NCI-H460 (cell line): ENCODE data around the gene SNIP1. TPM values are rescaled to one million over a fixed set of nuclear protein-coding genes. Genes with fewer than 3 reads are reported as not detected.

Experiments
- small RNA-seq, 2 experiments: library from RNA; depleted of rRNA; stranded (forward); fragments of <200 nt; gene quantifications; one replicate each; pipeline ENCODE3, GENCODE V24; 2014
- total RNA-seq: library from RNA; depleted of rRNA; stranded (reverse); fragments of >200 nt; shearing (Covaris generic); gene quantifications from 2 replicates; pipeline ENCODE4 v1.2.3, GENCODE V29; 2014; rRNA removed

SNIP1 gene
- total RNA-seq, 1 experiment from 2014 or later = 8.6 TPM

Small RNAs within 50 kb of the gene (small RNA-seq; reads per million reads assigned to genes)
- gene AL034379.1 (0 reads per million in 2 experiments), gene MIR5581 (0.02 to 0.06 reads per million in 2 experiments)

Other genes with a start within 250 kb of the SNIP1 start
- 12.3 and 12.9 TPM in 2 replicates for gene ZC3H12A, start 79.7 kb downstream of the SNIP1 start, total RNA-seq
- gene MEAF6, start 39.5 kb downstream of the SNIP1 start, total RNA-seq = 82.0 and 95.0 TPM in 2 replicates
- not detected in 2 replicates for gene DNALI1, start 2.6 kb upstream of the SNIP1 start, total RNA-seq
- gene GNL2, start 41.6 kb upstream of the SNIP1 start, total RNA-seq = 34.8 and 50.8 TPM in 2 replicates
- gene RSPO1, start 80.6 kb upstream of the SNIP1 start, total RNA-seq = not detected in 2 replicates
- 19.5 and 23.9 TPM in 2 replicates for gene CDCA8, start 138.2 kb upstream of the SNIP1 start, total RNA-seq
- 0.05 and 0.43 TPM in 2 replicates for gene EPHA10, start 210.8 kb upstream of the SNIP1 start, total RNA-seq
- 3.4 and 3.7 TPM in 2 replicates for gene MANEAL, start 239.6 kb upstream of the SNIP1 start, total RNA-seq